C4-2B (cell line): Measurements from ENCODE around the gene ZNF77.

ENCODE experiments used
- ZFX ChIP-seq: fragments of 450-650 bp; IDR thresholded peaks from 2 replicates; pipeline ENCODE4 v1.6.1; 2017
- TF ChIP-seq, protein P1 (sequence below): fragments of 450-650 bp; conservative IDR thresholded peaks from 2 replicates; pipeline ENCODE4 v1.5.1; 2017; ENCODE audit warnings: mild to moderate bottlenecking

DNA sequence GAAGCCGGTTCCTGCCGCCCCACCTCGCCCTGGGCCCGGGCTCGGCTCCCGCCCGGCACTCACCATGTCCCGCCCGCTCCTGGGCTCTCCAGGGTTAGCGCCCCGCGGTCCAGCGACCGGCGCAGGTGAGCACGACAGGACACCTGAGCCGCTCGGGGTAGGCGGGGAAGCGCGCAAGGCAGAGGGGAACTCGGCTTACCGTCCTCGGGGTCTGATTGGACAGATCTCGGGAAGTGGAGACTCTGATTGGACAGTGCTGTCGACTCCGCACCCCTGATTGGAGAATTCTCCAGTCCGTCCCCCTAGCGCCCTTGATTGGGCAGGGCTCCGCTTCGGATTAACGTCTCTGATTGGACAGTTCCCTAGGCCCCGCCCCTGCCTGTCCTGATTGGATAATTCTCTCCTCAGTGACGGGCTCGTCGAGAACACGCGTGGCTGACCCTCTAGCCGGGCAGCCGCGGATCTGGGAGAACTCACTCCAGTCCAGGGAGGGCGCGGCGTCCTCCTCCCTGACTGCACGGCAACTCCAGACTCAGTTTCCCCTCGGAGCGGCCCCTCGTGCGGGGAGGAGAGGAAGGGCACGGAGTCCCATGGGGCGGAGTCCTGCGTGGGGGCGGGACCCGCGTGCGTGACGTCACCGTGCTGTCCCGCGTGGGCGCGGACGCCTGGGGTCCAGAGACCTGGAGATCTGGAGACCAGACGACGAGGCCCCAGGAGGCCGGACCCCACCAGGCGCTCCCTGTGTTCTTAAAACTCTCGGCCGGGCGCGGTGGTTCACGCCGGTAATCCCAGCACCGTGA, at the start of gene ZNF77:
- TF ChIP-seq, protein P1, sequence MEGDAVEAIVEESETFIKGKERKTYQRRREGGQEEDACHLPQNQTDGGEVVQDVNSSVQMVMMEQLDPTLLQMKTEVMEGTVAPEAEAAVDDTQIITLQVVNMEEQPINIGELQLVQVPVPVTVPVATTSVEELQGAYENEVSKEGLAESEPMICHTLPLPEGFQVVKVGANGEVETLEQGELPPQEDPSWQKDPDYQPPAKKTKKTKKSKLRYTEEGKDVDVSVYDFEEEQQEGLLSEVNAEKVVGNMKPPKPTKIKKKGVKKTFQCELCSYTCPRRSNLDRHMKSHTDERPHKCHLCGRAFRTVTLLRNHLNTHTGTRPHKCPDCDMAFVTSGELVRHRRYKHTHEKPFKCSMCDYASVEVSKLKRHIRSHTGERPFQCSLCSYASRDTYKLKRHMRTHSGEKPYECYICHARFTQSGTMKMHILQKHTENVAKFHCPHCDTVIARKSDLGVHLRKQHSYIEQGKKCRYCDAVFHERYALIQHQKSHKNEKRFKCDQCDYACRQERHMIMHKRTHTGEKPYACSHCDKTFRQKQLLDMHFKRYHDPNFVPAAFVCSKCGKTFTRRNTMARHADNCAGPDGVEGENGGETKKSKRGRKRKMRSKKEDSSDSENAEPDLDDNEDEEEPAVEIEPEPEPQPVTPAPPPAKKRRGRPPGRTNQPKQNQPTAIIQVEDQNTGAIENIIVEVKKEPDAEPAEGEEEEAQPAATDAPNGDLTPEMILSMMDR = no peak
- no peak; the same call in 1 of the 2 replicates for TF ChIP-seq ZFX
